ENCODE results near the gene GPC5.
"Not testable (repeated sequence)": the region's sequence is repeated elsewhere in the genome, so short reads cannot be mapped to it uniquely, and the experiment has no call there.

GPC5 gene

DNA sequence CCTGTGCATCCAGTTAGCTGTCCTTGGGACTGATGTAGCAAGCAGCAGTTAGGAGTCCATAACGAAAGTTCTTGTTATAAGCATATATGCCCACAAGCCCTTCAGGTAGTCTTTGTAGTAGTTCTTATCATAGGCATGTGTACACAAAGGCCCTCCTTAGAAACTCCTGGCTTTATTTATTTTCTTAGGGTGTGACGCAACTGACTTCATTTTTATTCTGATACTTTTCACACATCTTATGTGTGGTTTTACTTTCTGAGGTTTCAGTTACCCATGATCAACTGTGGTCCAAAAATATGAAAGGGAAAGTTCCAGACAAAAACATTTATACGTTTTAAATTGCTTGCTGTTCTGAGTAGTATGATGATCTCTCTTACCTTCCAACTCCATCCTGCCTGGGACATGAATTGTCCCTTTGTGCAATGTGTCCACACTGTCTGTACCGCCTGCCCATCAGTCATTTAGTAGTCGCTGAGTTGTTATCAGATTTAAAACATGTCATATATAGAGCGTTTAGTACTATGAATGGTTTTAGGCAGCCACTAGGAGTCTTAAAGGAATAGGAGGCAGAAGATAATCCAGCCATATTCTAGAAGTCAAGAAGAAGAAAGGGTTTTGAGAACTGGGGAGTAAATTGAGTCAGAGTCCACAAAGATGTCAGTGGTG is 19.4 kb downstream of the GPC5 start:
- H3K9ac ChIP-seq (ENCODE audit: low read length), result no peak overlapping the region
- no peaks in the 10 kb centered on the region for H3K79me2 ChIP-seq (ENCODE audit: insufficient read depth, low read length)
- no peaks in the 10 kb centered on the region for H3K36me3 ChIP-seq (ENCODE audit: insufficient read depth, low read length)
- H3K4me3 ChIP-seq (ENCODE audit: low read depth, low read length, poor library complexity, severe bottlenecking), result no peak overlapping the region
- no peaks in the 10 kb centered on the region for H3K9me2 ChIP-seq (ENCODE audit: low read depth, low read length)
- no peaks in the 10 kb centered on the region for H3K9me3 ChIP-seq (ENCODE audit: low read length)
- no peaks in the 10 kb centered on the region for H3K4me1 ChIP-seq (ENCODE audit: insufficient read depth, low read length, severe bottlenecking)
- no peak overlapping the region for H3K27ac ChIP-seq (ENCODE audit: low read depth, low read length, poor library complexity, severe bottlenecking)
- TF ChIP-seq, protein P1, sequence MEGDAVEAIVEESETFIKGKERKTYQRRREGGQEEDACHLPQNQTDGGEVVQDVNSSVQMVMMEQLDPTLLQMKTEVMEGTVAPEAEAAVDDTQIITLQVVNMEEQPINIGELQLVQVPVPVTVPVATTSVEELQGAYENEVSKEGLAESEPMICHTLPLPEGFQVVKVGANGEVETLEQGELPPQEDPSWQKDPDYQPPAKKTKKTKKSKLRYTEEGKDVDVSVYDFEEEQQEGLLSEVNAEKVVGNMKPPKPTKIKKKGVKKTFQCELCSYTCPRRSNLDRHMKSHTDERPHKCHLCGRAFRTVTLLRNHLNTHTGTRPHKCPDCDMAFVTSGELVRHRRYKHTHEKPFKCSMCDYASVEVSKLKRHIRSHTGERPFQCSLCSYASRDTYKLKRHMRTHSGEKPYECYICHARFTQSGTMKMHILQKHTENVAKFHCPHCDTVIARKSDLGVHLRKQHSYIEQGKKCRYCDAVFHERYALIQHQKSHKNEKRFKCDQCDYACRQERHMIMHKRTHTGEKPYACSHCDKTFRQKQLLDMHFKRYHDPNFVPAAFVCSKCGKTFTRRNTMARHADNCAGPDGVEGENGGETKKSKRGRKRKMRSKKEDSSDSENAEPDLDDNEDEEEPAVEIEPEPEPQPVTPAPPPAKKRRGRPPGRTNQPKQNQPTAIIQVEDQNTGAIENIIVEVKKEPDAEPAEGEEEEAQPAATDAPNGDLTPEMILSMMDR (IDR thresholded peaks at IDR 0.05; ENCODE audit: low read length), result no peak
- TF ChIP-seq EZH2 (IDR thresholded peaks at IDR 0.05; ENCODE audit: borderline replicate concordance, low read length), result no peak
- H3K4me2 ChIP-seq (ENCODE audit: low read length), result no peak overlapping the region
- no peaks in the 10 kb centered on the region for H4K20me1 ChIP-seq (ENCODE audit: insufficient read depth, low read length)
- no peaks in the 10 kb centered on the region for H3K27me3 ChIP-seq (ENCODE audit: insufficient read depth, low read length)
- H2AFZ ChIP-seq (ENCODE audit: low read length), result no peak overlapping the region
- no peaks in the 10 kb centered on the region for H3F3A ChIP-seq (ENCODE audit: insufficient read depth, low read length)

DNA sequence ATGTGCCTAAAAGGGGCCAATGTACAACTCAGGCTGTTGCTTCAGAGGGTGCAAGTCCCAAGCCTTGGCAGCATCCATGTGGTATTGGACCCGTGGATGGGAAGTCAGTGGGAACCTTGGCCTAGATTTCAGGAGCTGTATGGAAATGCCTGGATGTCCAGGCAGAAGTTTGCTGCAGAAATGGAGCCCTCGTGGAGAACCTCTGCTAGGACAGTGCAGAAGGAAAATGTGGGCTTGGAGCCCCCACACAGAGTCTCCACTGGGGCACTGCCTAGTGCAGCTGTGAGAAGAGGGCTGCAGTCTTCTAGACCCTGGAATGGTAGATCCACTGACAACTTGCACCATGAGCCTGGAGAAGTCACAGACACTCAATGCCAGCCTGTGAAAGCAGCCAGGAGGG is 28.5 kb downstream of the GPC5 start:
- Histone ChIP-seq H3K79me2 (ENCODE audit: insufficient read depth, low read length) (no peaks in the 10 kb centered on the region), H2AFZ (ENCODE audit: low read length) (no peak overlapping the region), H3K9ac (ENCODE audit: low read length) (no peak overlapping the region)

DNA sequence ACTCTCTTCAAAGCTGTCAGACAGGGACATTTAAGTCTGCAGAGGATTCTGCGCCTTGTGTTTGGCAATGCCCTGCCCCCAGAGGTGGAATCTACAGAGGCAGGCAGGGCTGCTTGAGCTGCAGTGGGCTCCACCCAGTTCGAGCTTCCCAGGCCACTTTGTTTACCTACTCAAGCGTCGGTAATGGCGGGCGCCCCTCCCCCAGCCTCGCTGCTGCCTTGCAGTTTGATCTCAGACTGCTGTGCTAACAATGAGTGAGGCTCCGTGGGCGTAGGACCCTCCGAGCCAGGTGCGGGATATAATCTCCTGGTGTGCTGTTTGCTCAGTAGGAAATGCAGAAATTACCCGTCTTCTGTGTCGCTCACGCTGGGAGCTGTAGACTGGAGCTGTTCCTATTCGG is 40.3 kb downstream of the GPC5 start:
- H3K27me3 ChIP-seq (ENCODE audit: insufficient read depth, low read length); H3K4me2 ChIP-seq (ENCODE audit: low read length); H3K4me1 ChIP-seq (ENCODE audit: insufficient read depth, low read length, severe bottlenecking); H2AFZ ChIP-seq (ENCODE audit: low read length); H3K36me3 ChIP-seq (ENCODE audit: insufficient read depth, low read length); H3F3A ChIP-seq (ENCODE audit: insufficient read depth, low read length); H3K4me3 ChIP-seq (ENCODE audit: low read depth, low read length, poor library complexity, severe bottlenecking); H3K9me3 ChIP-seq (ENCODE audit: low read length); H3K27ac ChIP-seq (ENCODE audit: low read depth, low read length, poor library complexity, severe bottlenecking); H3K9me2 ChIP-seq (ENCODE audit: low read depth, low read length); H4K20me1 ChIP-seq (ENCODE audit: insufficient read depth, low read length); H3K79me2 ChIP-seq (ENCODE audit: insufficient read depth, low read length); H3K9ac ChIP-seq (ENCODE audit: low read length): not testable (repeated sequence)

More for the DNA sequence above, 28.5 kb downstream of the GPC5 start:
- Histone ChIP-seq H3K4me2 (ENCODE audit: low read length) (no peak overlapping the region), H3K9me2 (ENCODE audit: low read depth, low read length) (no peaks in the 10 kb centered on the region), H4K20me1 (ENCODE audit: insufficient read depth, low read length) (no peaks in the 10 kb centered on the region), H3F3A (ENCODE audit: insufficient read depth, low read length) (no peaks in the 10 kb centered on the region), H3K4me3 (ENCODE audit: low read depth, low read length, poor library complexity, severe bottlenecking) (no peak overlapping the region), H3K27ac (ENCODE audit: low read depth, low read length, poor library complexity, severe bottlenecking) (no peak overlapping the region), H3K36me3 (ENCODE audit: insufficient read depth, low read length) (no peaks in the 10 kb centered on the region), H3K4me1 (ENCODE audit: insufficient read depth, low read length, severe bottlenecking) (no peaks in the 10 kb centered on the region), H3K9me3 (ENCODE audit: low read length) (peaks cover 13% of the 10 kb centered on the region), H3K27me3 (ENCODE audit: insufficient read depth, low read length) (no peaks in the 10 kb centered on the region)
- TF ChIP-seq, protein P1 (IDR thresholded peaks at IDR 0.05; ENCODE audit: low read length), result no peak
- TF ChIP-seq EZH2 (IDR thresholded peaks at IDR 0.05; ENCODE audit: borderline replicate concordance, low read length), result no peak

DNA sequence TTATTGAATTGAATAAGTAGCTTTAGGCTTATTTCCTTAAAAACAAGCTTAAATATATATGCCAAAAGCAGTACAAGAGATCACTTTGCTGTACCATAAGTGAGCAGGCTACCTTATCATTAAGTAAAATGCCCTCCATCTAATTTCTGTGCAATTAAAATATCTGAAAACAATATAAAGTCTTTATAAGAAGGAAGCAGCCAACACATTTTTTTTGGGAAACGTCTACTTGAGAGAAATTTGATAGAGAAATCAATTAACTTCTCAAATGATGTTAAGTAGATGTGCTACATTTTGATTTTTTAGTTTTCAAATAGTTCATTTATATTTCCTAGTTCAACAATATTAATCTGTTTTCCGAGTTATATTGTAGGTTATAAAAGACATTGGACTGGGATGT is 52.5 kb downstream of the GPC5 start:
- Histone ChIP-seq H3K4me3 (ENCODE audit: low read depth, low read length, poor library complexity, severe bottlenecking) (no peak overlapping the region), H3K27ac (ENCODE audit: low read depth, low read length, poor library complexity, severe bottlenecking) (no peak overlapping the region), H3K4me2 (ENCODE audit: low read length) (no peak overlapping the region), H3K9me3 (ENCODE audit: low read length) (no peaks in the 10 kb centered on the region), H4K20me1 (ENCODE audit: insufficient read depth, low read length) (no peaks in the 10 kb centered on the region), H3K4me1 (ENCODE audit: insufficient read depth, low read length, severe bottlenecking) (no peaks in the 10 kb centered on the region), H3K27me3 (ENCODE audit: insufficient read depth, low read length) (no peaks in the 10 kb centered on the region), H3K79me2 (ENCODE audit: insufficient read depth, low read length) (no peaks in the 10 kb centered on the region), H3K9me2 (ENCODE audit: low read depth, low read length) (no peaks in the 10 kb centered on the region), H3K36me3 (ENCODE audit: insufficient read depth, low read length) (no peaks in the 10 kb centered on the region), H3K9ac (ENCODE audit: low read length) (no peak overlapping the region), H2AFZ (ENCODE audit: low read length) (no peak overlapping the region), H3F3A (ENCODE audit: insufficient read depth, low read length) (no peaks in the 10 kb centered on the region)
- TF ChIP-seq, protein P1 (IDR thresholded peaks at IDR 0.05; ENCODE audit: low read length), result no peak
- TF ChIP-seq EZH2 (IDR thresholded peaks at IDR 0.05; ENCODE audit: borderline replicate concordance, low read length), result no peak

Data from OCI-LY1 (cell line).